Measurements from ENCODE around the gene JAML. TPM values are rescaled to one million over a fixed set of nuclear protein-coding genes. Genes with fewer than 3 reads are reported as not detected.

Gene JAML
- total and polyA plus RNA-seq, 8 donors, result 3.7 to 47.2 (median 7.1) TPM

GRCh38 chr11:118214210-118214914 lies 10.4 kb downstream of the JAML start:
- Histone ChIP-seq H3K27me3 (no peaks in the 10 kb centered on the region), H3K9me3 (no peaks in the 10 kb centered on the region), H3K4me3 (no peak overlapping the region), H3K36me3 (peaks cover 0 to 1% of the 10 kb centered on the region in 2 donors), H3K4me1 (peaks cover 10 to 95% of the 10 kb centered on the region in 2 donors), H3K27ac (peak overlapping the region in 1 of 2 donors; percentile 86)
- DNase-seq (peak in 1 of 4 donors; percentile 60), ATAC-seq (peak; percentile 25)
- no peak for TF ChIP-seq CTCF (IDR thresholded peaks at IDR 0.05)
- intact Hi-C loops (cut with DNase I), result no loop called here

- no peak for DNase-seq
- H3K4me1 ChIP-seq, result peaks cover 10 to 89% of the 10 kb centered on the region in 2 donors
- no peak for ATAC-seq
- intact Hi-C loops (cut with DNase I), result no loop called here
- H3K27me3 ChIP-seq, result no peaks in the 10 kb centered on the region
- no peak for TF ChIP-seq CTCF (IDR thresholded peaks at IDR 0.05)
- H3K36me3 ChIP-seq, result peaks cover 0 to 5% of the 10 kb centered on the region in 2 donors
- H3K4me3 ChIP-seq, result no peak overlapping the region
- H3K9me3 ChIP-seq, result no peaks in the 10 kb centered on the region
- H3K27ac ChIP-seq, result peak overlapping the region in 1 of 2 donors; percentile 86
Measured at GRCh38 chr11:118213781-118214180, 11.0 kb downstream of the JAML start.

DNA sequence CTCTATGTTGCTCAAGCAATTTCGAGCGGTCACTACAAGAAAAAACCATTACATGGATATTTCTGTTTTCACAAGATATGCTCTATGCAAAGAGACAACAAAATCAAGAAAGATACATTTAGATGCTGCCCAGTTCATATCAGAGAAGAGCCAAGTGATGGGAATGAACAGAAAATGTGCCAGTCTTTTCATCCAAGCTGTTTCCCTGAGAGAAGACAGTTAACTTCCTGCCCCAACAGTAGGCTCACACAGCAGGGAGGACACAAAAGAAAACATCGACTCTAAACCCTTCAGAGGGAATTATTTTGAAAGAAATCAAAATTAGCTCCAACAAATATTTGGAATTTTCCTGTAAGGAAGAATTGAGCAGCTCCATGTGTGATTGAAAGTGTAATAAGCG lies 11.6 kb downstream of the JAML start:
- Histone ChIP-seq H3K4me1 (peaks cover 10 to 89% of the 10 kb centered on the region in 2 donors), H3K36me3 (peaks cover 0 to 5% of the 10 kb centered on the region in 2 donors), H3K9me3 (no peaks in the 10 kb centered on the region), H3K4me3 (no peak overlapping the region), H3K27me3 (no peaks in the 10 kb centered on the region), H3K27ac (peak overlapping the region in 1 of 2 donors; percentile 86)
- no peak for TF ChIP-seq CTCF (IDR thresholded peaks at IDR 0.05)
- DNase-seq (no peak), ATAC-seq (no peak)
- intact Hi-C loops (cut with DNase I), result no loop called here

DNA sequence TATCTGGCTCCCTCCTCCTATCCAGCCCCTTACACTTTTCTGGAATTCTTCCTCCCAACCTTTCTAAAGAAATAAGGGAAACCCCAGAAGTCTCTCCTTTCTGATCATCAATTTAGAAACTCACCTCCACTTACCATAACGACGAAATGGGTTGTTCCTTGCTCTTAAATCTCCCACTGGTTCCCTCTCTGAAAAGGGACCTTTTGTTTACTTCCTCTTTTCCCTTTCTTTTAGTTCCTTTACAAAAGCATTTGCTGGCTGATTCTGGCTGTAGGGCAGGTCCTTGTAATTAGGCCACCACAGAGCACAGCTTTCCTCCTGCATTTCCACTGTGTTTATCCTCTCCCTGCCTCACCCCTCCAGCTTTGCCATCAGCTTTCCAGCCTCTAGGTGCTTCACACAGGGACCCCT lies 12.0 kb downstream of the JAML start:
- no peak for DNase-seq
- H3K27me3 ChIP-seq, result no peaks in the 10 kb centered on the region
- intact Hi-C loops (cut with DNase I), result no loop called here
- peak overlapping the region in 1 of 2 donors; percentile 86 for H3K27ac ChIP-seq
- H3K4me3 ChIP-seq, result no peak overlapping the region
- no peak for TF ChIP-seq CTCF (IDR thresholded peaks at IDR 0.05)
- no peaks in the 10 kb centered on the region for H3K9me3 ChIP-seq
- H3K4me1 ChIP-seq, result peaks cover 10 to 89% of the 10 kb centered on the region in 2 donors
- peaks cover 0 to 5% of the 10 kb centered on the region in 2 donors for H3K36me3 ChIP-seq
- ATAC-seq, result peak; percentile 20

DNA sequence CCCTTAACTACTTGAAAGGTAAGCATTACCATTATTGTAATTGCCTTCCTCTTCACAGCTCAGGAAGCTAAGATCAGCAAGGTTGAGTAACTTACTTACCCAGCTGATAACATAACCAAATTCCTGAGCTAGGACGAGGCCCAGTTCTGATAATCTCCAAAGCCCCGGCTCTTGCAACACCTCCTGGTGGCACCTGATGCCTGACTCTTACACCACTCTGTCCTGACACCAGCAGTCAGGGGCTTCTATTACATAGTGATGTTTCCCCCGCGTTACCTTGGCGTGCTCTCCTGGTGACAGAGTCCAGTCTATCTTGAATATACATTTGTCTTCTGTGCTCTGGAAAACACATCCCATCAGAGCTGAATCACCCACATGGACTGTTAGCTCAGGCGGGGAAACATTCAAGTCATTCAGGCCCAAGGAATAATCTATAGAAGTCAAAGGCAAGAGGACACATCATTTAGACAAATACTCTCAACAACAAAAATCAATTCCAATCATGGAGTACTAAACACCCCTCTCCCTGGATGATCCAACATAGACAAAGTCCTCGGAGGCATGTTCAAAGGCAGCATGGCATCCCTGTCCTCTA lies 12.6 kb downstream of the JAML start:
- DNase-seq, result peak in 1 of 4 donors; percentile 23
- TF ChIP-seq CTCF (IDR thresholded peaks at IDR 0.05), result no peak
- Histone ChIP-seq H3K4me3 (peak overlapping the region in 1 of 2 donors; percentile 11), H3K4me1 (peaks cover 10 to 88% of the 10 kb centered on the region in 2 donors), H3K27ac (peak overlapping the region; percentile 17 to 86), H3K36me3 (peaks cover 0 to 5% of the 10 kb centered on the region in 2 donors), H3K27me3 (no peaks in the 10 kb centered on the region), H3K9me3 (no peaks in the 10 kb centered on the region)
- intact Hi-C loops (cut with DNase I), result no loop called here
- peak; percentile 72 for ATAC-seq

Measured in left lung (tissue), 10 donors.